ENCODE measurements around the gene FGF14. TPM values are rescaled to one million over a fixed set of nuclear protein-coding genes. Genes with fewer than 3 reads are reported as not detected.
A peak's percentile ranks its signal among the peaks of the same experiment; 100 is the strongest.
"Not testable (repeated sequence)": the region's sequence is repeated elsewhere in the genome, so short reads cannot be mapped to it uniquely, and the experiment has no call there.

The FGF14 gene
- total and polyA plus RNA-seq, 4 experiments from 2014 or later = 0.33 to 0.55 (median 0.35) TPM; not detected in 1

GRCh38 chr13:102137904-102138303 is 263.9 kb downstream of the FGF14 start:
- H3K9me3 Mint-ChIP-seq; H3K4me3 ChIP-seq (ENCODE audit: low read length in 2 of 2); DNase-seq; H3K9me3 ChIP-seq (ENCODE audit: control insufficient read depth in 1 of 2, low read length in 2 of 2); H3K27ac ChIP-seq (ENCODE audit: low read depth, low read length); H3K27me3 ChIP-seq (ENCODE audit: insufficient read depth, low read length); CTCF ChIA-PET (ENCODE audit: partially characterized antibody); H3K4me1 Mint-ChIP-seq; H3K4me3 Mint-ChIP-seq; H3K36me3 ChIP-seq (ENCODE audit: insufficient read depth, low read length); H3K36me3 Mint-ChIP-seq; POLR2A ChIA-PET (ENCODE audit: partially characterized antibody); intact Hi-C loops (cut with micrococcal nuclease); H3K4me1 ChIP-seq (ENCODE audit: insufficient read depth, low read length); H3K27me3 Mint-ChIP-seq; H3K27ac Mint-ChIP-seq: not testable (repeated sequence)

GRCh38 chr13:102136735-102137296 is 265.0 kb downstream of the FGF14 start:
- no peaks in the 10 kb centered on the region for H3K9me3 Mint-ChIP-seq
- Histone ChIP-seq H3K27me3 (ENCODE audit: insufficient read depth, low read length) (no peaks in the 10 kb centered on the region), H3K4me3 (ENCODE audit: low read length in 2 of 2) (no peak overlapping the region), H3K4me1 (ENCODE audit: insufficient read depth, low read length) (no peaks in the 10 kb centered on the region), H3K36me3 (ENCODE audit: insufficient read depth, low read length) (no peaks in the 10 kb centered on the region), H3K9me3 (ENCODE audit: control insufficient read depth in 1 of 2, low read length in 2 of 2) (no peaks in the 10 kb centered on the region), H3K27ac (ENCODE audit: low read depth, low read length) (no peak overlapping the region)
- no peak for DNase-seq
- no peaks in the 10 kb centered on the region for H3K36me3 Mint-ChIP-seq
- no peak overlapping the region for H3K4me3 Mint-ChIP-seq
- no peak overlapping the region for H3K27ac Mint-ChIP-seq
- CTCF ChIA-PET (ENCODE audit: partially characterized antibody) = no interaction called here
- no peaks in the 10 kb centered on the region for H3K27me3 Mint-ChIP-seq
- H3K4me1 Mint-ChIP-seq = no peaks in the 10 kb centered on the region
- POLR2A ChIA-PET (ENCODE audit: partially characterized antibody) = no interaction called here
- intact Hi-C loops (cut with micrococcal nuclease) = no loop called here

- Histone ChIP-seq H3K4me1 (ENCODE audit: insufficient read depth, low read length) (no peaks in the 10 kb centered on the region), H3K27ac (ENCODE audit: low read depth, low read length) (no peak overlapping the region), H3K4me3 (ENCODE audit: low read length in 2 of 2) (no peak overlapping the region), H3K36me3 (ENCODE audit: insufficient read depth, low read length) (no peaks in the 10 kb centered on the region), H3K27me3 (ENCODE audit: insufficient read depth, low read length) (no peaks in the 10 kb centered on the region), H3K9me3 (ENCODE audit: control insufficient read depth in 1 of 2, low read length in 2 of 2) (no peaks in the 10 kb centered on the region)
- ChIA-PET POLR2A (ENCODE audit: partially characterized antibody) (no interaction called here), CTCF (ENCODE audit: partially characterized antibody) (interaction anchor here (1.1 kb wide), 1 partner anchor 9 kb away, joined by 4 read pairs; no protein-coding TSS in a partner anchor)
- Mint-ChIP-seq H3K27me3 (peaks cover 0 to 4% of the 10 kb centered on the region in 2 donors), H3K27ac (no peak overlapping the region), H3K4me1 (no peaks in the 10 kb centered on the region), H3K9me3 (no peaks in the 10 kb centered on the region), H3K36me3 (no peaks in the 10 kb centered on the region), H3K4me3 (no peak overlapping the region)
- no peak for DNase-seq
- intact Hi-C loops (cut with micrococcal nuclease) = no loop called here
Measured at GRCh38 chr13:102132777-102133295, 269.0 kb downstream of the FGF14 start.

- POLR2A ChIA-PET (ENCODE audit: partially characterized antibody) = no interaction called here
- no peak overlapping the region for H3K27ac Mint-ChIP-seq
- no peak for DNase-seq
- H3K27me3 ChIP-seq (ENCODE audit: insufficient read depth, low read length) = no peaks in the 10 kb centered on the region
- no peaks in the 10 kb centered on the region for H3K4me1 Mint-ChIP-seq
- no peaks in the 10 kb centered on the region for H3K36me3 Mint-ChIP-seq
- intact Hi-C loops (cut with micrococcal nuclease) = no loop called here
- H3K27ac ChIP-seq (ENCODE audit: low read depth, low read length) = no peak overlapping the region
- H3K4me1 ChIP-seq (ENCODE audit: insufficient read depth, low read length) = no peaks in the 10 kb centered on the region
- no peaks in the 10 kb centered on the region for H3K9me3 Mint-ChIP-seq
- no peaks in the 10 kb centered on the region for H3K9me3 ChIP-seq (ENCODE audit: control insufficient read depth in 1 of 2, low read length in 2 of 2)
- no peaks in the 10 kb centered on the region for H3K36me3 ChIP-seq (ENCODE audit: insufficient read depth, low read length)
- CTCF ChIA-PET (ENCODE audit: partially characterized antibody) = no interaction called here
- no peak overlapping the region for H3K4me3 ChIP-seq (ENCODE audit: low read length in 2 of 2)
- H3K4me3 Mint-ChIP-seq = no peak overlapping the region
- peaks cover 0 to 4% of the 10 kb centered on the region in 2 donors for H3K27me3 Mint-ChIP-seq
Measured at GRCh38 chr13:102131246-102131645, 270.6 kb downstream of the FGF14 start.

- ChIA-PET POLR2A (ENCODE audit: partially characterized antibody) (no interaction called here), CTCF (ENCODE audit: partially characterized antibody) (no interaction called here)
- H3K27me3 Mint-ChIP-seq = peaks cover 0 to 4% of the 10 kb centered on the region in 2 donors
- Histone ChIP-seq H3K27ac (ENCODE audit: low read depth, low read length) (no peak overlapping the region), H3K4me1 (ENCODE audit: insufficient read depth, low read length) (no peaks in the 10 kb centered on the region), H3K4me3 (ENCODE audit: low read length in 2 of 2) (no peak overlapping the region), H3K36me3 (ENCODE audit: insufficient read depth, low read length) (no peaks in the 10 kb centered on the region), H3K27me3 (ENCODE audit: insufficient read depth, low read length) (no peaks in the 10 kb centered on the region), H3K9me3 (ENCODE audit: control insufficient read depth in 1 of 2, low read length in 2 of 2) (no peaks in the 10 kb centered on the region)
- no peaks in the 10 kb centered on the region for H3K9me3 Mint-ChIP-seq
- no peaks in the 10 kb centered on the region for H3K36me3 Mint-ChIP-seq
- no peaks in the 10 kb centered on the region for H3K4me1 Mint-ChIP-seq
- intact Hi-C loops (cut with micrococcal nuclease) = no loop called here
- no peak for DNase-seq
- H3K27ac Mint-ChIP-seq = peak overlapping the region in 1 of 7 donors; percentile 32
- no peak overlapping the region for H3K4me3 Mint-ChIP-seq
Measured at GRCh38 chr13:102128216-102128810, 273.5 kb downstream of the FGF14 start.

GRCh38 chr13:102127153-102127552 is 274.7 kb downstream of the FGF14 start:
- H3K27ac Mint-ChIP-seq = no peak overlapping the region
- H3K4me1 ChIP-seq (ENCODE audit: insufficient read depth, low read length) = no peaks in the 10 kb centered on the region
- H3K27me3 ChIP-seq (ENCODE audit: insufficient read depth, low read length) = no peaks in the 10 kb centered on the region
- no peaks in the 10 kb centered on the region for H3K4me1 Mint-ChIP-seq
- H3K36me3 Mint-ChIP-seq = no peaks in the 10 kb centered on the region
- intact Hi-C loops (cut with micrococcal nuclease) = no loop called here
- no peaks in the 10 kb centered on the region for H3K9me3 Mint-ChIP-seq
- no peak for DNase-seq
- ChIA-PET CTCF (ENCODE audit: partially characterized antibody) (no interaction called here), POLR2A (ENCODE audit: partially characterized antibody) (no interaction called here)
- H3K36me3 ChIP-seq (ENCODE audit: insufficient read depth, low read length) = no peaks in the 10 kb centered on the region
- H3K9me3 ChIP-seq (ENCODE audit: control insufficient read depth in 1 of 2, low read length in 2 of 2) = no peaks in the 10 kb centered on the region
- H3K27me3 Mint-ChIP-seq = peaks cover 0 to 4% of the 10 kb centered on the region in 2 donors
- no peak overlapping the region for H3K4me3 ChIP-seq (ENCODE audit: low read length in 2 of 2)
- no peak overlapping the region for H3K27ac ChIP-seq (ENCODE audit: low read depth, low read length)
- H3K4me3 Mint-ChIP-seq = no peak overlapping the region

- Histone ChIP-seq H3K4me1 (ENCODE audit: insufficient read depth, low read length) (no peaks in the 10 kb centered on the region), H3K36me3 (ENCODE audit: insufficient read depth, low read length) (no peaks in the 10 kb centered on the region), H3K4me3 (ENCODE audit: low read length in 2 of 2) (no peak overlapping the region), H3K27ac (ENCODE audit: low read depth, low read length) (no peak overlapping the region), H3K9me3 (ENCODE audit: control insufficient read depth in 1 of 2, low read length in 2 of 2) (no peaks in the 10 kb centered on the region), H3K27me3 (ENCODE audit: insufficient read depth, low read length) (no peaks in the 10 kb centered on the region)
- Mint-ChIP-seq H3K4me3 (no peak overlapping the region), H3K27ac (no peak overlapping the region), H3K4me1 (no peaks in the 10 kb centered on the region), H3K27me3 (peaks cover 0 to 1% of the 10 kb centered on the region in 2 donors), H3K9me3 (no peaks in the 10 kb centered on the region), H3K36me3 (no peaks in the 10 kb centered on the region)
- intact Hi-C loops (cut with micrococcal nuclease) = no loop called here
- DNase-seq = no peak
- ChIA-PET CTCF (ENCODE audit: partially characterized antibody) (no interaction called here), POLR2A (ENCODE audit: partially characterized antibody) (no interaction called here)
Measured at GRCh38 chr13:102122147-102122546, 279.7 kb downstream of the FGF14 start.

Data from CD4-positive, alpha-beta memory T cell (primary cell).